Measurements from ENCODE around the gene GNPTAB.

The GNPTAB gene

DNA sequence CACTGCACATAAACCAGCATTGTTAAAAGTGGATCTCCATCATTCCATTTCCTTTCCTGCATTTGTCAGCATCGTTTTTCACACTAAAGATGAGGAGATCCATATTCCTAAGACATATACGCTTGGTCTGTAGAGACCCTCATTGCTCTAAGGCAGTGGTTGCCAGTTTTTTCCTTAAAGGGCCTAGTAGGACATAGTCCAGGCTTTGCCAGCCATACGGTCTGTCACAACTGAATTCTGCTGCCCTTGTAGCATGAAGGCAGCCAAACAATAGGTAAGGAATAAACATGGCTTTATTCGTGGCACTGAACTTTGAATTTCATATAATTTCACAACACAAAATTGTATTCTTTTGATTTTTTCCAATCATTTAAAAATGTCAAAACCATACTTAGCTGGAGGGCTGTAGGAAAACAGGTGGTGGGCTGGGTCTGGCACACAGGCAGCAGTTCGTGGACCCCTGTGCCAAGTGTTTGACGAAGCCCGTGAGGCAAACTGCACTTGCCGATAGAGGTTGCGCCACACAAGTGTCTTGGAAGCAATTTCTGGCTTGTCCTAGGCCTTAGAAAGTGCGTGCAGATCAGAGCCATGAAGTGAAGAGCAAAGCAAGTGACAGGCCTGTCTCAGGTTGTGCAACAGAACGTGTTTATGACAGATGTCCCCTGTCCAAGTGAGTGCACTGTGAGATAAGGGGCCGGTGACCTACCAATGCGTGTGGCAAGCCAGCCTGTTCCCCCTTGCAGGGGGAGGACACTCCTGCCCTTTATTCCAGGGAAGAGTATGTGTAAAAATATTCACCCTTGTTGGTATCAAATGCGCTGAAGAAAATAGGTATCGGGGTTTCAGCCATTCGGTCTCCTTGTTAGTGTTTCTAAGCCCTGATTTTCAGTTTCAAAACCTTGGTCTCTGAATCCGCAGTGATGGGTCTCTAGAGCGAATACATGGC, 134.2 kb downstream of the GNPTAB start:
- DNase-seq (ENCODE audit: low spot score) = no peak

DNA sequence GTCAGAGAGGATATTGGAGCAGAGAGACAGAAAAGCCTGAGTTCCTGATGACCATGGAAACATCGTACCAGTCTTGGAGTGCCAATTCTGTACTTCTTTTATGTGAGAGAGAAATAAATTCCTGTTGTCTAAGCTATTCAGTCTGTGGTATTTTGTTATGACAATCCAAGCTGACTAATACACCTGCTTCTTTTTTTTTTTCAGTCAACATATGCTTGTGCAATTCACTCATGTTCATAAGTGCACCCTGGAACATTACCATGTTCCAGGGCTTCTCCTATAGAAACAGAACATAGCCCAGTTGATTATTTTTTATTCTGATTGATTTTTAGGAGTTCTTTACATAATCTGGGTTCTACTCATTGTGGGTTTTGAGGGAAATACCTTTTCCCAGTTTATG, 135.1 kb downstream of the GNPTAB start:
- DNase-seq (ENCODE audit: low spot score) = no peak
